ENCODE results near the gene MT1B.
"Not testable (repeated sequence)": the region's sequence is repeated elsewhere in the genome, so short reads cannot be mapped to it uniquely, and the experiment has no call there.

Gene MT1B

DNA sequence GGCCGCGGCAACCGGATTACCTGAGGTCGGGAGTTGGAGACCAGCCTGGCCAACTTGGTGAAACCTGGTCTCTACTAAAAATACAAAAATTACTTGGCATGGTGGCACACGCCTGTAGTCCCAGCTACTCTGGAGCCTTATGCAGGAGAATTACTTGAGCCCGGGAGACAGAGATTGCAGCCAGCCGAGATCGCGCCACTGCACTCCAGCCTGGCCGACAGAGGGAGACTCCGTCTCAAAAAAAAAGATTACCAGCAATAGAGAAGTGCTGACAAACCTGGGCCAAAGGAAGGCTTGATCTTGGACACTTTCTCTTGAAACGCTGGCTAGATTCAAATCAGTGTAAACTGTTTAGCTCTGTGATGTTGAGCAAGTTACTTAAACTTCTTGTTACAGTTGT is 22.2 kb downstream of the MT1B start:
- DNase-seq (ENCODE audit: extremely low read depth, low read depth) = no peak
- TF ChIP-seq, protein P1, sequence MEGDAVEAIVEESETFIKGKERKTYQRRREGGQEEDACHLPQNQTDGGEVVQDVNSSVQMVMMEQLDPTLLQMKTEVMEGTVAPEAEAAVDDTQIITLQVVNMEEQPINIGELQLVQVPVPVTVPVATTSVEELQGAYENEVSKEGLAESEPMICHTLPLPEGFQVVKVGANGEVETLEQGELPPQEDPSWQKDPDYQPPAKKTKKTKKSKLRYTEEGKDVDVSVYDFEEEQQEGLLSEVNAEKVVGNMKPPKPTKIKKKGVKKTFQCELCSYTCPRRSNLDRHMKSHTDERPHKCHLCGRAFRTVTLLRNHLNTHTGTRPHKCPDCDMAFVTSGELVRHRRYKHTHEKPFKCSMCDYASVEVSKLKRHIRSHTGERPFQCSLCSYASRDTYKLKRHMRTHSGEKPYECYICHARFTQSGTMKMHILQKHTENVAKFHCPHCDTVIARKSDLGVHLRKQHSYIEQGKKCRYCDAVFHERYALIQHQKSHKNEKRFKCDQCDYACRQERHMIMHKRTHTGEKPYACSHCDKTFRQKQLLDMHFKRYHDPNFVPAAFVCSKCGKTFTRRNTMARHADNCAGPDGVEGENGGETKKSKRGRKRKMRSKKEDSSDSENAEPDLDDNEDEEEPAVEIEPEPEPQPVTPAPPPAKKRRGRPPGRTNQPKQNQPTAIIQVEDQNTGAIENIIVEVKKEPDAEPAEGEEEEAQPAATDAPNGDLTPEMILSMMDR (IDR thresholded peaks at IDR 0.05; ENCODE audit: low read depth, low read length, missing control alignments) = peak; percentile 66
- H3K4me3 ChIP-seq (replicated peaks; ENCODE audit: low read depth, low read length) = no peak overlapping the region

DNA sequence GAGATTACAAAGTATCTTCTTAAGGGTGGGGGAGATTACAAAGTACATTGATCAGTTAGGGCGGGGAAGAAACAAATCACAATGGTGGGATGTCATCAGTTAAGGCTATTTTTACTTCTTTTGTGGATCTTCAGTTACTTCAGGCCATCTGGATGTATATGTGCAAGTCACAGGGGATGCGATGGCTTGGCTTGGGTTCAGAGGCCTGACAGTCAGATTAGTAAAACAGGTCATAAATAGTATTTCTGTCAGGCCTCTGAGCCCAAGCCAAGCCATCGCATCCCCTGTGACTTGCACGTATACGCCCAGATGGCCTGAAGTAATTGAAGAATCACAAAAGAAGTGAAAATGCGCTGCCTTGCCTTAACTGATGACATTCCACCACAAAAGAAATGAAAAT is 22.9 kb downstream of the MT1B start:
- H3K4me3 ChIP-seq (replicated peaks; ENCODE audit: low read depth, low read length); DNase-seq (ENCODE audit: extremely low read depth, low read depth): not testable (repeated sequence)

DNA sequence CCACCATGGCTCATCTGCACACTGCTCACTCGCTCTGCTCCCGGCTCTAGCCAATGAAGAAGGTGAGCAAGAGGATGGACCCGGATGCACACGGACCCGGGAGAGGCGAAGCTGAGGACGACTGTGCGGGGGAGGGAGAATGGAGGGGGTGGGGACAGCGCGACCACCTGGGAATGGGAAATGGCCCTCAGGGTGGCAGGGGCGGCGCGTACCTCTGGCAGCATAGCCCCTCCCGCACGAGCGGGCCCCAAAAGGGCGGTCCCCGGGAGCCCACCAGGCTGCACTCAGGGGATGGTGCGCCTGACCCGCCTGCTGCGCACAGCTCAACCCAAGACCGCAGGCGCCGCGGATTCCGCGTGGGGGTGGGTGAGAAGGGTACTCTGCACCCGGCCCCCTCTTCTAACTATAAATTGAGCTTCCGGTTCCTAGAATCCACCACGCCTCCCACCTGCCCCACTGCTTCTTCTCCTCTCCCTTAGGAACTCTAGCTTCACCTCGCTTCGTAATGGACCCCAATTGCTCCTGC is 24.1 kb downstream of the MT1B start:
- no peak for DNase-seq (ENCODE audit: extremely low read depth, low read depth)
- TF ChIP-seq, protein P1 (IDR thresholded peaks at IDR 0.05; ENCODE audit: low read depth, low read length, missing control alignments) = no peak
- H3K4me3 ChIP-seq (replicated peaks; ENCODE audit: low read depth, low read length) = no peak overlapping the region

DNA sequence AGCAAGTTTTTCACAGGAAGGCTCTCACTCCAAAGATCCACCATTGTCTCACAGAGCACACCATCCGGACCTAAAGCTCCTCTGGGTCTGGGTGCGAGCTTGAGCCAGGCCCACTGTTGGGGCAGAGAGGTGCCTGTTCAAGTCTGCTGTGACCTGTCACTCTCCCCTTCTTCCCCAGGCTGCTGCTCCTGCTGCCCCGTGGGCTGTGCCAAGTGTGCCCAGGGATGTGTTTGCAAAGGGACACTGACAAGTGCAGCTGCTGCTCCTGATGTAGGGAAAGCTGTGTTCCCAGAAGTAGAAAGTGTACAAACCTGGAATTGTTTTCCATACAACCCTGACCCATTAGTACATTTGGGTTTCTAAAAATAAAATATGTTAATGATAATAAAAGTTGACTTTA is 25.8 kb downstream of the MT1B start:
- H3K4me3 ChIP-seq (replicated peaks; ENCODE audit: low read depth, low read length) = no peak overlapping the region
- TF ChIP-seq, protein P1 (IDR thresholded peaks at IDR 0.05; ENCODE audit: low read depth, low read length, missing control alignments) = no peak
- DNase-seq (ENCODE audit: extremely low read depth, low read depth) = no peak

- TF ChIP-seq, protein P1 (IDR thresholded peaks at IDR 0.05; ENCODE audit: low read depth, low read length, missing control alignments) = no peak
- DNase-seq (ENCODE audit: extremely low read depth, low read depth) = no peak
- no peak overlapping the region for H3K4me3 ChIP-seq (replicated peaks; ENCODE audit: low read depth, low read length)
These were observed 27.5 kb downstream of the MT1B start for GRCh38 chr16:56679078-56679730.

DNA sequence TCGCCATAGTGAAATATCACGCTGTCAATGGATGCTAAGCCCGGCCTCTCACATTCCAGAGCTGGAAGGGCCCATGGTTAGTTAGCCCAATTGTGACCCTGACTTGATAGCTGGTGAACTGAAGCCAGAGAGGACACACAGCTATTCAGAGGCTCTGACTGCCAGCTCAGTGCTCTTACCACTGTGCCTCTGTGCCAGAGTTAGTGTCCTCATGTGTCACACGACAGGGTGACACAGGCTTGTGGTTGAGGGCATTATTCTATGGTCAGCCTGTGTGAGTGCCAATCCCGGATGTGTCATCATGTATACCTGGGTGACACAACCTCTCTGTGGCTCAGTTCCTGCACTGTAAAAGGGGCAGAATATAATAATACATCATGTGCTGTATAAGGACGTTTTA is 28.1 kb downstream of the MT1B start:
- no peak overlapping the region for H3K4me3 ChIP-seq (replicated peaks; ENCODE audit: low read depth, low read length)
- TF ChIP-seq, protein P1 (IDR thresholded peaks at IDR 0.05; ENCODE audit: low read depth, low read length, missing control alignments) = no peak
- no peak for DNase-seq (ENCODE audit: extremely low read depth, low read depth)

DNA sequence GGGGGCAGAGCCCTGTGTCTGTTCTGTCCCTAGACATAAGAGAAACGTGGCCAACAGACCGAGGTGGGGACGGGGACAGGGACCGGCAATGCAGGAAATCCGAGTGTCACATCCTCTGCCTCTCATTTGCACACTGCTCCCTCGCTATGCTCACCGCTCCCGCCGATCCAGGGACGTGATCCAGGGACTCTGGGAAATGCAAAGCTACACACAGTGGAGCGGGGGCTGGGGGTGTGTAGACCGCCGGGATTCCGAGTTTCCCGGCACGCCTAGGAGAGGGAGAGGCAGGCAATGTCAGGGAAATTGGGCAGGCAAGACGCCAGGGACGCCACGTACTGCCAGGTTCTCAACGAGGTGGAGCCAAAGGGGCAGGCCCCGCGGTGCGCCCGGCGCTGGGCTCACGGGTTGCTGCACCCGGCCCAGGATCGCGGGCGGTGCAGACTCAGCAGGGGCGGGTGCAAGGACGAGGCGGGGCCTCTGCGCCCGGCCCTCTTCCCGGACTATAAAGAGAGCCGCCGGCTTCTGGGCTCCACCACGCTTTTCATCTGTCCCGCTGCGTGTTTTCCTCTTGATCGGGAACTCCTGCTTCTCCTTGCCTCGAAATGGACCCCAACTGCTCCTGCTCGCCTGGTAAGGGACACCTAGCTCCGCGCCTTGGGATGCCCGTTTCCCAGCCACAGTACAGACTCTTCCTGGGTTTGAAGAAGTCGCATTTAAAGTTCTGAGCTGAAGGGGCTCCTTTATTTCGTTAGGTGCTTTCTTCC is 30.4 kb downstream of the MT1B start, which contains the start of gene MT1X:
TSS of gene MT1X (plus strand) at position 532 of the 764 bp plus-strand sequence. CDS start at position 603, 71 bp downstream.
- H3K4me3 ChIP-seq (replicated peaks; ENCODE audit: low read depth, low read length) = peak within 1 kb of the TSS; percentile 72
- DNase-seq (ENCODE audit: extremely low read depth, low read depth) = peak; percentile 55
- TF ChIP-seq, protein P1 (IDR thresholded peaks at IDR 0.05; ENCODE audit: low read depth, low read length, missing control alignments) = no peak

Data from HFF-Myc (cell line).